K562 (cell line): ENCODE data around the gene MYRFL.

Experiments
- ARHGAP35 ChIP-seq: fragments of 450-650 bp; IDR thresholded peaks from 2 replicates; pipeline ENCODE4 v1.6.1; 2018; ENCODE audit not compliant: partially characterized antibody
- DACH1 ChIP-seq: fragments of 450-650 bp; IDR thresholded peaks from 2 replicates; pipeline ENCODE4 v1.6.1; 2018; ENCODE audit not compliant: partially characterized antibody
- EZH2 ChIP-seq: IDR thresholded peaks from 2 replicates; pipeline ENCODE4 v1.6.1; 2012; ENCODE audit warnings: low read depth, mild to moderate bottlenecking, inconsistent platforms, low read length, borderline replicate concordance
- GTF3C2 ChIP-seq: IDR thresholded peaks from 3 replicates; pipeline ENCODE4 v1.6.1; 2011; ENCODE audit warnings: borderline replicate concordance, mild to moderate bottlenecking, moderate library complexity; ENCODE audit not compliant: insufficient read length; ENCODE audit errors: extremely low read depth
- HMGXB4 ChIP-seq: sonication (generic); formaldehyde crosslinking; IDR thresholded peaks from 2 replicates; pipeline ENCODE4 v1.8.1; 2023; ENCODE audit warnings: mild to moderate bottlenecking, missing genetic modification reagents
- NR2F6 ChIP-seq: fragments of 450-650 bp; formaldehyde crosslinking; IDR thresholded peaks from 2 replicates; pipeline ENCODE4 v1.4.0; 2020; ENCODE audit warnings: mild to moderate bottlenecking

- no peak for TF ChIP-seq NR2F6 (CRISPR knock-in tag)
- TF ChIP-seq HMGXB4 (CRISPR knock-in tag), result no peak
- TF ChIP-seq GTF3C2, result no peak
- TF ChIP-seq DACH1, result no peak
- TF ChIP-seq ARHGAP35, result no peak
- TF ChIP-seq EZH2, result no peak
These were observed 109.0 kb downstream of the MYRFL start for GRCh38 chr12:69934011-69934410.
